DND-41 (cell line): ENCODE results near the gene FNDC10.

Experiments
- EZH2 ChIP-seq: IDR thresholded peaks from 3 replicates; pipeline ENCODE4 v1.6.1; 2012; ENCODE audit warnings: borderline replicate concordance, low read depth, mild to moderate bottlenecking, moderate library complexity, low read length, inconsistent platforms; ENCODE audit not compliant: severe bottlenecking
- TF ChIP-seq, protein P1 (sequence below): IDR thresholded peaks from 2 replicates; pipeline ENCODE4 v1.5.1; 2012; ENCODE audit warnings: borderline replicate concordance, low read length, moderate library complexity, mild to moderate bottlenecking; ENCODE audit not compliant: poor library complexity, severe bottlenecking; ENCODE audit errors: extremely low read depth

DNA sequence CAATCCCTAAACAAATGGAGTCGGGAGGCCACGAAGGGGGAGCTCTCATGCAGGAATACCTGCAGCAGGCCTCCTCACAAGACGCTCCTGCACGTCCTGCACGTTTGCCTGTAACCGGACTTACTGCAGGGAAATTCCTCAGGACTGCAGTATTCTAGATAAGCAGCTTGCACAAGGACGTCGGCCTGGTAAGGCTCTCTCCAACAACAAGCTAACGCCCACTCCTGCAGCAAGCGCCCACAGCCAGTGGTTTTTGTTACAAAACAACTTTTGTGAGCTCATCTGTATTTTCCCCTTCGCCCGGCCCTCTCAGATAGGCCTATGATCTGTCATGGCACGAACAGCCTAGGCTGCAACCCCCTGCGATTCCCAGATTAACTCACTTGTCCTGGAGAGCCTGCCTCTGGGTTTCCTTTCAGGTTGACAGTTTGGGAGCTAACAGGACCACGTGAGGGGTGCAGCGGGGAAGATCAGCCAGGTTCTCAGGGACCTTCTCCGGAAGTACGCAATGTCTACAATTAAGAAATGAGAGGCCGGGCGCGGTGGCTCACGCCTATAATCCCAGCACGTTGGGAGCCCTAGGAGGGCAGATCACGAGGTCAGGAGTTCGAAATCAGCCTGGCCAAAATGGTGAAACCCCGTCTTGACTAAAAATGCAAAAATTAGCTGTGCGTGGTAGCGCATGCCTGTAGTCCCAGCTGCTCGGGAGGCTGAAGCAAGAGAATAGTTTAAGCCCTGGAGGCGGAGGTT, 14.4 kb upstream of the FNDC10 start:
- TF ChIP-seq, protein P1, sequence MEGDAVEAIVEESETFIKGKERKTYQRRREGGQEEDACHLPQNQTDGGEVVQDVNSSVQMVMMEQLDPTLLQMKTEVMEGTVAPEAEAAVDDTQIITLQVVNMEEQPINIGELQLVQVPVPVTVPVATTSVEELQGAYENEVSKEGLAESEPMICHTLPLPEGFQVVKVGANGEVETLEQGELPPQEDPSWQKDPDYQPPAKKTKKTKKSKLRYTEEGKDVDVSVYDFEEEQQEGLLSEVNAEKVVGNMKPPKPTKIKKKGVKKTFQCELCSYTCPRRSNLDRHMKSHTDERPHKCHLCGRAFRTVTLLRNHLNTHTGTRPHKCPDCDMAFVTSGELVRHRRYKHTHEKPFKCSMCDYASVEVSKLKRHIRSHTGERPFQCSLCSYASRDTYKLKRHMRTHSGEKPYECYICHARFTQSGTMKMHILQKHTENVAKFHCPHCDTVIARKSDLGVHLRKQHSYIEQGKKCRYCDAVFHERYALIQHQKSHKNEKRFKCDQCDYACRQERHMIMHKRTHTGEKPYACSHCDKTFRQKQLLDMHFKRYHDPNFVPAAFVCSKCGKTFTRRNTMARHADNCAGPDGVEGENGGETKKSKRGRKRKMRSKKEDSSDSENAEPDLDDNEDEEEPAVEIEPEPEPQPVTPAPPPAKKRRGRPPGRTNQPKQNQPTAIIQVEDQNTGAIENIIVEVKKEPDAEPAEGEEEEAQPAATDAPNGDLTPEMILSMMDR: no peak
- TF ChIP-seq EZH2: no peak
